ENCODE measurements around the gene IRF4. TPM values are rescaled to one million over a fixed set of nuclear protein-coding genes. Genes with fewer than 3 reads are reported as not detected.

The IRF4 gene
- total and polyA plus RNA-seq, 3 donors from 2014 or later: 1.8 to 7.4 (median 3.7) TPM

DNA sequence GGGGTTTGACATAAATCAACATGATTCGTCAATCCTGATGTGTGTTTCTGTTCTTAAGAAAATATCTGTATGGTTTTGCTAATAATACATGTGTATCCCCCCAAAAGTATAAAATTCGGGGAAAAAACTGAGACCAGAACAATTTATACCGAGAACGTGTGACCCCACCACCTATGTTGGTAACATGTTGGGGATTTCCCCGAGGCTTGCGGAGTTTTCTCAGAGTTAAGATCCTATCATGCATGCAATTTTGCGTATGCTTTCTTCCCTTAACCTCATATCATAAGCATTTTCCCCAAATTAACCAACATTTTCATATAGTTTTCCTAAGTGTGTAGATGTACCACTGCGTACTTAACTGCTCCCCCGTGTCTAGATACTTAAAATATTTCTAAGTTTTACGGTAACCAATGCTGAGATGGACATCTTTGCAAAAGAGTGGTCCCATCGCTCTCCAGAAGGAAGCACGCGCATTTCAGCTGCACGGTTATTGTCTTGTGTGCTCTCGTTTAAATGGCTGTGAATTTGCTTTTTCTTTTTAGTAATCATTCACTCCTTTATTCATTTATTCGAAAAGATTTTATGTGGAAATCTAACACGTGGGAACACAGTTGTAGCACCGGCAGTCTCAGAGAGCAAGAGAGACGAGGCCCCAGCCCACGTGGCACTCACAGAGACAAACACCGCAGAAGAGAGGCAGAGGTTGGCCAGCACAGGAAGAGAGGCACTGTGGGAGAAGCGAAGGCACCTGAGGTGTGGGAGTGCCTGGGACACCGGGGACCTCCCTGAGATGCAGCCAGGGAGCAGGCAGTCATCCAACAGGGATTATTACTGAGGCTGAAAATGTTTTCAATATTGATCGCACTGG lies 13.2 kb upstream of the IRF4 start:
- H3K4me1 ChIP-seq: no peaks in the 10 kb centered on the region
- intact Hi-C loops (cut with DNase I; ENCODE audit: low total_unique reads): no loop called here
- DNase-seq: no peak
- H3K36me3 ChIP-seq (ENCODE audit: low read depth, missing control alignments): no peaks in the 10 kb centered on the region
- H3K27ac ChIP-seq: no peak overlapping the region
- H3K9me3 ChIP-seq: no peaks in the 10 kb centered on the region
- TF ChIP-seq POLR2A (IDR thresholded peaks at IDR 0.05): no peak
- TF ChIP-seq, protein P1, sequence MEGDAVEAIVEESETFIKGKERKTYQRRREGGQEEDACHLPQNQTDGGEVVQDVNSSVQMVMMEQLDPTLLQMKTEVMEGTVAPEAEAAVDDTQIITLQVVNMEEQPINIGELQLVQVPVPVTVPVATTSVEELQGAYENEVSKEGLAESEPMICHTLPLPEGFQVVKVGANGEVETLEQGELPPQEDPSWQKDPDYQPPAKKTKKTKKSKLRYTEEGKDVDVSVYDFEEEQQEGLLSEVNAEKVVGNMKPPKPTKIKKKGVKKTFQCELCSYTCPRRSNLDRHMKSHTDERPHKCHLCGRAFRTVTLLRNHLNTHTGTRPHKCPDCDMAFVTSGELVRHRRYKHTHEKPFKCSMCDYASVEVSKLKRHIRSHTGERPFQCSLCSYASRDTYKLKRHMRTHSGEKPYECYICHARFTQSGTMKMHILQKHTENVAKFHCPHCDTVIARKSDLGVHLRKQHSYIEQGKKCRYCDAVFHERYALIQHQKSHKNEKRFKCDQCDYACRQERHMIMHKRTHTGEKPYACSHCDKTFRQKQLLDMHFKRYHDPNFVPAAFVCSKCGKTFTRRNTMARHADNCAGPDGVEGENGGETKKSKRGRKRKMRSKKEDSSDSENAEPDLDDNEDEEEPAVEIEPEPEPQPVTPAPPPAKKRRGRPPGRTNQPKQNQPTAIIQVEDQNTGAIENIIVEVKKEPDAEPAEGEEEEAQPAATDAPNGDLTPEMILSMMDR (IDR thresholded peaks at IDR 0.05): no peak
- no peak overlapping the region for H3K4me3 ChIP-seq
- no peaks in the 10 kb centered on the region for H3K27me3 ChIP-seq
- 77 to 83% methylated on average over 24 of the region's 24 CpGs for WGBS, 2 donors

- Histone ChIP-seq H3K36me3 (ENCODE audit: low read depth, missing control alignments) (no peaks in the 10 kb centered on the region), H3K27ac (no peak overlapping the region), H3K4me1 (no peaks in the 10 kb centered on the region), H3K4me3 (no peak overlapping the region), H3K27me3 (no peaks in the 10 kb centered on the region), H3K9me3 (no peaks in the 10 kb centered on the region)
- intact Hi-C loops (cut with DNase I; ENCODE audit: low total_unique reads): no loop called here
- TF ChIP-seq, protein P1 (IDR thresholded peaks at IDR 0.05): no peak
- TF ChIP-seq POLR2A (IDR thresholded peaks at IDR 0.05): no peak
- no peak for DNase-seq
- 70 to 73% methylated on average over 11 of the region's 11 CpGs for WGBS, 2 donors
These were observed 12.6 kb upstream of the IRF4 start for GRCh38 chr6:378958-379409.

GRCh38 chr6:379410-380181 lies 12.0 kb upstream of the IRF4 start:
- no peak for TF ChIP-seq POLR2A (IDR thresholded peaks at IDR 0.05)
- TF ChIP-seq, protein P1 (IDR thresholded peaks at IDR 0.05): no peak
- 81 to 82% methylated on average over 28 of the region's 28 CpGs for WGBS, 2 donors
- H3K27me3 ChIP-seq: no peaks in the 10 kb centered on the region
- H3K4me1 ChIP-seq: no peaks in the 10 kb centered on the region
- no peak overlapping the region for H3K27ac ChIP-seq
- intact Hi-C loops (cut with DNase I; ENCODE audit: low total_unique reads): no loop called here
- H3K9me3 ChIP-seq: no peaks in the 10 kb centered on the region
- no peaks in the 10 kb centered on the region for H3K36me3 ChIP-seq (ENCODE audit: low read depth, missing control alignments)
- DNase-seq: no peak
- no peak overlapping the region for H3K4me3 ChIP-seq

- Histone ChIP-seq H3K27me3 (no peaks in the 10 kb centered on the region), H3K4me3 (no peak overlapping the region), H3K4me1 (no peaks in the 10 kb centered on the region), H3K27ac (no peak overlapping the region), H3K9me3 (no peaks in the 10 kb centered on the region), H3K36me3 (ENCODE audit: low read depth, missing control alignments) (no peaks in the 10 kb centered on the region)
- no peak for TF ChIP-seq POLR2A (IDR thresholded peaks at IDR 0.05)
- TF ChIP-seq, protein P1 (IDR thresholded peaks at IDR 0.05): no peak
- intact Hi-C loops (cut with DNase I; ENCODE audit: low total_unique reads): no loop called here
- 85 to 86% methylated on average over 26 of the region's 26 CpGs for whole genome bisulfite sequencing, 2 donors
- DNase-seq: no peak
These were observed 11.0 kb upstream of the IRF4 start for GRCh38 chr6:380234-381218.

Data from testis (tissue), 3 donors.